GM18499 (cell line): Measurements from ENCODE around the gene CHRNA4.

ENCODE experiments used
- ATAC-seq: cut with Tn5 transposase; IDR thresholded peaks from one replicate; pipeline ENCODE4 v1.9.1; 2021; ENCODE audit warnings: moderate number of reproducible peaks; ENCODE audit not compliant: insufficient read depth, unreplicated experiment

The CHRNA4 gene

DNA sequence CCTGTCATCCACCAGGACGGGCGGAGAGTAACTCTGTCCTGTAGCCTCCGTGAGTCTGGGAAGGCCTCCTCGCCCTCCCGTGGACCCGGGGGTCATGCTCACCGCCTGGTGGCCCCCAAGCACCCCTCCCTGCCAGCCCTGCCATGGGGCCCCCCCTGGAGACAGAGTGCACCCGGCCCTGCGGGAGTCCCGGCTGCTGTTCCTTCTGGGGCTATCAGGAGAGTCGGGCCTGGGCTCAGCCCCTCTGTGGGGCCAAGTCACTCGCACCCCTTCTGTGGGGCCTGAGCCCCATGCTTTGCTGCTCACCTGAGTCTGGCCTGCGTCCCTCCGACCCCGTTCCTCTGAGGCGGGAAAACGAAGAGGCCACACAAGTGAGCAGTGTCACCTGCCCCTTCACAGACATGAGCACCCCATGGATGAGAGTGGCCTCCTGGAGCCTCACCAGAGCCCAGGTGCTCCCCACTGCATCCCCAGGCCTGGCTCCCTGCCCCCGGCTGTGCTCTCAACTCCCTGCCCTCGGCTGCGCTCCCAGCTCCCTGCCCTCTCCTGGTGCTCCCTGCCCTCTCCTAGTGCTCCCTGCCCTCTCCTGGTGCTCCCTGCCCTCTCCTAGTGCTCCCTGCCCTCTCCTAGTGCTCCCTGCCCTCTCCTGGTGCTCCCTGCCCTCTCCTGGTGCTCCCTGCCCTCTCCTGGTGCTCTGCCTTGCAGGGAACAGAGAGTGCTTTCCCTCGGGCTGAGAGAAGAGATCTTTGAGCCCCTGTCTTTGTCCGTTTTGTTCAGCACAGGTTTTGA lies 4.6 kb upstream of the CHRNA4 start:
- ATAC-seq, result no peak

DNA sequence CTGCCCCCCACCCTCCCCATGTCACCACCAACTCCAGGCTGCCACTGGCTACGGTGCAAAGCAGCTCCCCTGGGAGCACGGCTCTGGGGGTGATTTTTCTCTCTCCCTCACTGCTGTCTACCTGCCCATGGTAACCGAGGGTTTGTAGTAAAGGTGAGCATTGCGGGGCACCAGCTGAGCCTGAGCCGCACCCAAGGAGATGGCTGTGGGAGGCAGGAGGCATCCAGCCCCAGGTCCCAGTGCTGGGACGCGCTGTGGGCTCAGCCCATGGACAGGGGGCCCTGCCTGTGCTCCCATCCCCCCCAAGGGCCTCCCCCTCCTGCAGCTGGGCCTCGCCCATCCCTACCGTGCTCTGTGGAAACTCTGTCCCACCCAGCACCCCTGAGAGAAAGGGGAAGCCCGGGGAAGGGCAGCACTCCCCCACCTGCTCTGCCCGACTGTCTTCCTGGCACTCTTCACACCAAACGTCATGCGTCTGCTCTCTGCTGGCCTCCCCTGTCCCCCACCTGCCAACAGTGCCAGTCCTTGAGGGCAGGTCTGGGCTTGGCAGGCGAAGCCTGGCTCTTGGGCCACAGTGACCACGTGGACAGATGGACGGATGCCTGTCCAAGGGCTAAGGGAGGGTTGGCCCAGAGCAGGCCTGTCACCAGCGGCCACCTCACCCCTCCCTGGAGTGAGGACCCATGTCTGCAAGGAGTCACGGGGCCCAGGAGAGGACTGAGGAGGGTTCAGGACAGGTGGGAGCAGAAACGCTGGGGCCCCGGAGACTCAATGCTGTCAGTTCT lies 3.8 kb upstream of the CHRNA4 start:
- ATAC-seq, result no peak

DNA sequence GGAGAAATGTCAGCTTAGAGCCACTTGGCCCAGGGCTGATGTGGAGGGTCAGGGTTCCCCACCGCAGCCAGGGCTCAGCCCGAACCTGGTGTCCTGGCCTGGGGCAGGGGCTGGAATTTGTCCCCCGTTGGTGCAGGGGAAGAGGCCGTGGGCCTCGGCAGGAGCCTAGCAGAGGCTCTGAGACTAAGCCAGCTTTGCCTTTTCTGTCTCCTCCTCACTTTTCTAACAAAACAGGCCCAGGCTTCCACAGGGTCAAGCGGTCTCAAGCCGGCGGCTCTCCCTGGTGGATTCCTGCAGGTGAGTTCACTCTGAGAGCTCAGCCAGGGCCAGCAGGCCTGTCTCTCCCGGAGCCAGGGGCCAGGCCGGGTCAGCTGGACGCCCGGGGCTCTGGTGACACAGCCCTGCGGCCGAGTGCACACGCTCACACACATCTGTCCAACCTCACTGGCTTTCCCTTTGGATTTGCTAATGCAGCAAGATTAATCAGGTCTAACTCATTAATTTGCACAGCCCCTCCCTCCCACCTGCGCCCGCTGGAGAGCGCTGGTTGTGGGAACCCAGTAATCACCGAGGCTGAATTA lies 2.9 kb upstream of the CHRNA4 start:
- no peak for ATAC-seq

DNA sequence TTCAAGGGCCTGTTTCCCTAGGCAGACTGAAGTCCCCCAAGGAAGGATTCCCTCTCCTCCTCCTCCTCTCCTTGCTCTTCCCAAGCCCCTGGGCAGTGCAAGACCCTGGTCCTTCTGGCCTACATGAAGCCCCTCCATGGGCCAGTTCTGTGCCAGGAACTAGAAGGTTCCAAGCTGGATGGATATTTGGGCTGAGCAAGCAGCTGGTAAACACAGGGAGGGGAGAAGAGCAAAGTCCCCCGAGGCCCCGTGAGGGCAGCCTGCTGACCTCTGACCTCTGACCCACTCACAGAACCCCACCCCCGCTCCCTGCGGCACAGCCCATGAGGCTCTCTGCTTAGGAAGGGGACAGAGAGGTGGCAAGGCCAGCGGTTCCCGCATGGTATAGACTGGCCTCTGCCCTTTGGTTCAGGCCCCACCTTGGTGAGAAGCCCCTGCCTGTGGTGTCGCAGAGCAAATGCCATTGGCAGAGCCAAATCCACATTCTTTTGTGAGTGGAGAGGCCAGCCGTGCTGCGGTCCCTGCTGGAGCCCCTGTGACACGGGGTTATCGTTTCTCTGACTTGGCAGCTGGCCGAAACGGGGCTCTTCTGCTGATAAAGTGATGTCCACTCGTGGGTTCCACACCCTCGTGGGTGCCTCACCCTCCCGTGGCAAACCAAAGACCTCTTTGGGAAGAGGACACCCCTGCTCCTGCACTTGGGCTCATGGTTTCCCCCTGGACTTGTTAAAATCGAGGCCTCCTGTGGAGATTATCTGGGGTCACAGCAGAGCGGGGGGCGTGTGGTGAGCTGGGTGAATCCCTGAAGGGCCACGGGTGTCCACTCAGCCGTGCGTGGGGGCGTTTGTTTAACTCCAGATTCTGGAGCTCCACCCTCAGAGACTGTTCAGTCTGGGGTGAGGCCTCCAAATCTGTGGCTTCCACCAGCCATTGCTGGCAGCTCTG lies 2.1 kb upstream of the CHRNA4 start:
- ATAC-seq, result no peak

DNA sequence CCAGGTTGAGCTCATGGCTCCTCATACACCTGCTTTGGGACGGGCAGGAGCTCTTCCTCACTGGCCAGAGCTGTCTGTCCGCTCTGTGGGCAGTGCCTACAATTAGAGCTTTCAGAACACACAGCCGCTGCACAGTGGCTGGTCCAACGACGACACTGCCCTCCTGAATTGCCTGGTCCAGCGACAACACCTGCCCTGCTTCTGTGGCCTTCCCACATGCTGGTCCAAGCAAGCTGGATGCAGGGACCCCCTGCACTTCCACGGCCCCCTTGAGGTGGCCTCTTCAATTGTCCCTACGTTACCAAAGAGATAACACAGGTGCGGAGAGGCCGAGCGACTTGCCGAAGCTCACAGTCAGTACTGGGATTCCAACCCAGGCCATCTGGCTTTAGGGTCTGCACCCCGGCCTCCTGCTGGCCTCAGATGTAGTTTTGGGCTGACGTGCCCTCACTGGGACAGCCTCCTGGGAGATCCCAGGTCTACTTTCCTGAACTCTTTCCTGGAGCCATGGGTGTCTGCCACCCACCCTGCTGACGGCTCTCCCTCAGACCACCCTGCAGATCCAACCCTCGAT lies 1.4 kb upstream of the CHRNA4 start:
- no peak for ATAC-seq

DNA sequence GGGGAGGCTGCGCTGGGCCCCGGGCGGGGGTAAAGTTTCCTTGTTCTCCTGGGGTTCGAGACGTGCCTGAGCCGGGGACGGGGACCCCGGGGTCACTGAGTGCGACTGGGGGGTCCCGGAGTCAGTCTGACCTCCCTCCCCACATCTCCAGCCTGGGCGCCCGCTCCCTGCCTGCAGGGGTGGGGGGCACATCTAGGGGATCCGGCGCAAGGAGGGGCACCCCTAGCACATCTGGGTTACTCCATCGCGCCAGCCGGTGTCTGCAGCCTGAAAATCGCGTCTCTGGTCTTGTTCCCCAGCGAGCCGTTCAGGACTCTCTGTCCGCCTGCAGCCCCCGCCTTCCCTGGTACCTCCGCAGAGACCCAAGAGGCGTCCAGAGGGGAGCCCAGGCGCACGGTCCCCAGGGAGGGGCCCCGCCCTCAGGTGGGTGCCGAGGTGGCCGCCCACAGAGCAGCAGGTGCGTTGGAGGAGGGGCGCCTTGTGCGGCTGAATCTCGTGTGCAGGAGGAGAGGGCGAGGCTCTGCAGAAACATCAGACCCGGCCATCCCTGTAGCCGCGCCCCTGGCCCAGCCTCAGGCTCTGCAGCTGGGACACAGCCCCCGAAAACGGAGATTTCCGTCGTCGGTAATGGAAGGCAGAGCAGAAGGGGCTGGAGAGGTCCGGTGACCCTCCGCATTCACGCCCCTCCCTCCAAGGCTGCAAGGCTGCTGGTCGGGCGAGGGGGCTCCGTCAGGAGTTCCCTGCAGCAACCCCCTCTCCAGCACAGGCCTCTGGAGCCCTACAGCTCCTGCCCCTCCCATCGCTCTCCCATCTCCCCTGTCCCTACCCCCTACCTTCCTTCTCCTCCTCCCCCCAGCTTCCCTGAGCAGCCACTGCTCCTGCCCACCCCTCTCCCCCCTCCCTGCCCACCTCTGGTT lies 628 bp upstream of the CHRNA4 start:
- no peak for ATAC-seq

DNA sequence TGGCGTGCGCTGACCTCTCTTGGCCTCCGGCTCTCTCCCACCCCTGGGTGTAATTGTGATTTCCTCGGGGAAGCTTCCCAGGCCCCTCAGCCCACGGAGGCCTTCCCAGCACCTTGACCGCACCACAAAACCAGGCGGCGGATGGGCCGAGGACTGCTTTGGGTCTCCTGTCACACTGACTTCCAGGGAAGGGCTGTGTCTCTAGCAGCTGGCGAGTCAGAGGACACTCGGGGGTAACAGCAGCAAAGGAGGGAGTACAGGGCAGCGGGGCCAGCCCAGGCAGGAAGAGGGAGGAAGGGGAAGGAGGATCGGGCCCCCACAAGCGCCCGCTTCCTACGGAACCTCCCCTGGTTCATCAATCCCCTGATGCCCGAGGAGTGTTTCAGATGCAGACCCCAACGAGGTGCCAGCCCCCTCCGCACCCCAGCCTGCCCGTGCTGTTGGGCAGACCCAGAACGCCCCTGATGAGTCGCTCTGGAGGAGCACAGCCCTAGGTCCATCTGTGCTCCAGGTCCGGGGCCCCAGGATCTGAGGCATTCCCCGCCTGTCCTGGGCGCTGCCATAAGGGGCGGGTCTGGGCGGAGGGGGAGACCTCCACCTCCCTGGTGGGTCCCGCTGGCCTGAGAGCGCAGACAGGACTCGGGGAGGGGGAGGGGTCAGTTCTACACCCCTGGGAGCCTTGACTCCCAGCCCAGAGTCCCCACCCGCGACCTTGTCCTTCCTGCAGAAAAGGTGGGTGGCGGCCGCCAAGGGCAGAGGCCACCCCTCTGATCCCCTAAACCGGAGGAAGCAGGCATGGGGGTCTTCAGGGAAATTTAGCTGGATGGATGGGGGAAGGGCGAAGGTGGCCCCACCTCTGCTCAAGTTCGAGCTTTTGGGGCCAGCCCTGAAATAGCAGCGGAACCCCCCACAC lies 956 bp downstream of the CHRNA4 start:
- no peak for ATAC-seq

DNA sequence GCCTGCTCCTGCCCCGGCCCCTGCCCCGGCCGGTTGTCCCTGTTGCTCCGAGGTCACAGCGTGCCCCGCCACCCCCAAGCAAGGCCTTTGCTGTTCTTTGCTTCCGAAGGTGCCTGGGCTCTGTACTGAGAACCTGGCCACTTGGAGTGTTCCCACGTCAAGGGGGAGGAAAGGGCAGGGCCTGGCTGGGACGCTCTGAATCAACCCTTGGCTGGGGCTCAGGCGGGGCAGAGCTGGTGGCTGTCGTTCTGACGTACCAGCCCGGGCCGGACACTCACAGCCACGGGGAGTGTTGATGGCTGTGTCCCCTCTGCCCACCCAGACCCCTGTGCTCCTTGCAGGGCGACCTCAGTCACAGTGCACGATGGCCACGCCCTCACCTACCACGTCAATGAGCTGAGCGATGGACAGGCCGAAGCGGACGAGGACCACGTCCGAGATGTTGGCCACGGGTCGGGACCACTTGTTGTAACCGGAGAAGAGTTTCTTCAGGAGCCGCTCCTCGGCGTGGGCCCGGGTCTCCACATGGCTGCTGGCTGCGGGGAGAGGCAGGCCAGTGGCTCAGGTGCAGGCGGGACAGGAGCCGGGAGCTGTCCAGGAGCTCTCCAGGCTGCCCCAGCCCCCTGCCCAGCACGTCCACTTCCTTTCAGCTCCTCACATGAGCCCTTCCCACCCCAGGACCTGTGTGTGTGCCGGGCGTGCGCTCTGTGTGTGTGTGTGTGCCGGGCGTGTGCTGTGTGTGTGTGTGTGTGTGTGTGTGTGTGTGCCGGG lies 1.8 kb downstream of the CHRNA4 start:
- no peak for ATAC-seq

DNA sequence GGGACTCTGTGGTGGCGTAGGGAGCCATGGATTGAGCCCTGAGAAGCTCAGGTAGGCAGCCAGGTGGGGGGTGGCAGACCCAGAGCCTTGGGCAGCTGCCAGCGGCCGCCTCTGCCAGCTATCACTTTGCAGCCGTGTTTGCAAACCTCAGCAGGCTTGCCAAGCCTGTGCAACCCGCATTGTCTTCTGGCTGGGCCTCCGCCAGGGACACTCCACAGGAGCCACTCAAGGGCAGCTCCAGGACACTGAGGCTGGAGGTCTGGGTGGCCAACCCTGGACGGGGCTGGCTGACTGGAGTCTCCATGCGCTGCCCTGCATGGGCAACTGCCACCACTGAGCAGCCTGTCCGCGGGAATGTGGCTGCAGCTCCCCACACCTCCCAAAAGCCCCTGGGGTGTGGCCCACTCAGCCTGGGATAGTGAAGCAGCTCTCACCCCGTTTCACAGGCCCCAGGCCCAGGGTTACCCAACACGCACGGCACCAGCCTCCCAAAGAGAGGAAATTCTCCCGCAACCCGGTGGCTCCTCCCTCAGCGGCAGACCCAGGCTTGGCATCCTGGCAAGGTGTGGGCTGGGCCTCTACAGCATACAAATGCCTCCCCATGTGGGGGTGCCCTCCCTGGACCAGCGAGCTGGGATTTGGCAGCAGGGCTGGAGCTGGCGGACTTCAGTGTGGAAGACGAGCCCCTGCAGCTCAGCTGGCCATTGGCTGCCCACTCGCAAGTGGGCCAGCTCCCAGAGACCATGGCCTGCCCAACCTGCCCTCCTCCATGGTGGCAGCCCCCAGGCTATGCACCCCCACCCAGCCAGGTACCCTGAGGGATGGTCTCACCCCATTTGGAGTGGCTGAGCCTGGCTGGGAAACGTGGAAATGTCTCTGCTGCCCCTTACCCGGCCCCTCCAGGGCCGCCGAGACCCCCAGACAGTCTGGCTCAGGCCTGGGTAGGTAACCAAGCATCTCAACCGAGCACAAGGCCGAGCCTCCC lies 2.9 kb downstream of the CHRNA4 start:
- no peak for ATAC-seq

DNA sequence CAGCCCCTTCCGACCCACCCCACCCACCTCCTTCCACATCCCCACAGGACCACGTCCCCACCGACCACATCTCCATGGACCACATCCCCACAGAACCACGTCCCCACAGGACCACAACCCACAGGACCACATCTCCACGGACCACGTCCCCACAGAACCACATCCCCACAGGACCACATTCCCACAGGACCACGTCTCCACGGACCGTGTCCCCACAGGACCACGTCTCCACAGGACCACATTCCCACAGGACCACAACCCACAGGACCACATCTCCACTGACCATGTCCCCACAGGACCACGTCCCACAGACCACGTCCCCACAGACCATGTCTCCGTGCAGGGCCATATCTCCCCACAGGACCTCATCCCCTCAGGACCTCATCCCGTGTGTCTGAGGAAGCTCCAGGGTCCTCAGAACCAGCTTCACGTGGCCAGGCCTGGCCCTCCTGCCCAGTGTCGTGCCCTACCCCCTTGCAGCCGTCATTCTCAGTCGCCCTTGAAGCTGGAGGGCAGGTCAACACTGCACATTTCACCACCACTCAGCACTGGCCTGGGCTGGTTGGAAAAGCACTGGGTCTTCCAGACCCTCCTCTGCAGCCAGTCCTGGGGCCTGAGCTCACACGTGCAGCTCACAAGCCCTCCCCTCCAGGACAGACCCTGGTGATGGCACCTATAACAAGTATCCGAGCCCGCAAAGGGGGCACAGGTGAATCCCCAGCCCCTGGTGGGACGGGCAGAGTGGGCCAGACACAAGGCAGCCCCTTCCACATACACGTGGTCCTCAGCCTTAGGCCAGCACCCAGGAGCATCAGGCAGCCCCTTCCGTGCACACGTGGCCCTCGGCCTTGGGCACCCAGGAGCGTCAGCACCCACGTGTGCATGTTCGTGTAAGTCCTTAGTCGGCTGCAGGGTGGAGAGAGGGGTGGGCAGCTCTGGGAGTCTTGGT lies 3.9 kb downstream of the CHRNA4 start:
- no peak for ATAC-seq

DNA sequence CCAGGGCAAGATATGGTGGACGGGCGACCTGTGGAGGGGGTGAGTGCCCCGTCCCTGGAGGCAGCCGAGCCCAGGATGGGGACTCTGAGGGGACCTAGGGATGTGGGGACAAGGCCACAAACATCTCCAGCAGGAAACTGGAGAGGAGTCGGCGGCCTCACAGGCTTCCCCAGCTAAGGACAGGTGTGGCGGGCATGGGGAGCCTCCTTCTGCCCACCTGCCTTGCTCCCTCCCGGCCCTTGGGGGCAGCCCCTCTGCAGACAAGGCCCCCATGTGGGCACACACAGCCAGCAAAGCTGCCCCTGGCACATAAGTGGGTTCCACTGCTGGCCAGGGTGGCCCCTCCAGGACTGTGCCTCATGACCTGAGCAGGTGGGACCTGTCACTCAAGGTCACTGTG lies 4.6 kb downstream of the CHRNA4 start:
- ATAC-seq, result no peak

DNA sequence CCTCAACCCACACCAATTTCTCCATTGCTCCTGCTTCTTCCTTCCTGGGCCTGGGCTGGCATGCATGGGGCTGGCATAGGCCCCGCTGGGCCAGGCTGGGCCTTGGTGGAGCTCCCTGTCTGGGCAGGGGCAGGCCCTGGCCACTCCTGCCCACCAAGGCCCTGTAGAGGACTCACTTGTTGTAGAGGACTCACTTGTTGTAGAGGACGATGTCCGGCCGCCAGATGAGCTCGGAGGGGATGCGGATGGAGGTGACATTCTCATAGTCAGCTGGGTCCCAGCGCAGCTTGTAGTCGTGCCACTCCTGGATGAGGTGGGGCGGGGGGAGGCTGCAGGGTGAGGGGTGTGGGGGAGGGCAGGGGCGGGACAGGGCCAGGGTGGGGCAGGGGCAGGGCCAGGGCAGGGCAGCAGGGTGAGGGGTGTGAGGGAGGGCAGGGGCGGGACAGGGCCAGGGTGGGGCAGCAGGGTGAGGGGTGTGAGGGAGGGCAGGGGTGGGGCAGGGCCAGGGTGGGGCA lies 5.3 kb downstream of the CHRNA4 start:
- ATAC-seq, result no peak

DNA sequence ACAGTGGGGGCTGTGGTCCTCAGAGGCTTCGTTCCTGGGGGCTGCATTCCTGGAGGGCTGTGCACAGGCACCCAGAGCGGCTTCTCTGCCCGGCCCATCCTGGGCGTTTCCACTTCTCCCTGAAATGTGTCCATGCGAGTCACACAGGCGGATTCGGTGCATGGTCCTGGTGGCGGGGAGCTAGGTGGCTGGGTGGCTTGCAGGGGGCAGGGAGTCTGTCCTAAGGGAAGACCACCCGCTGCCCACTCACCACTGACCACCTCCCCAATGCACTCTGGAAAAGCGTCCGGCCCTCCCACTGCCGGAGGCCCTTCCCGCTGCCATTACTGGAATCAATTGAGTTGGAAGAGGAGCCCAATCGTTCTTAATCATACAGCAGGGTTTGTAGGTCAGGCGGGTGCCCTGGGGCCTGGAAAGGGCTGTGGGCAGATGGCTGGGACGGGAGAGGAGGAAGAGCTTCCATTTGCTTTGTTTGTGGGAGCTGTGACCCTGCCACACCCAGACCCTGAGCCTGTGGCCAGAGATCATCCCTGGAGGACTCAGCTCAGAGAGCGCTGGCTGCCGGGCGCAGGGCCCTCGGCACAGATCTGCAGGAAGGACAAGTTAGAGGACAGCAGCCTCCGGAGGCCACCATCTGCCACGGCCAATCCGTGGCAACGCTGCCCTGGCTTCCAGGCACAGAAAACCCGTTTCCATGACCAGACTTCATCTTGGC lies 6.4 kb downstream of the CHRNA4 start:
- no peak for ATAC-seq

DNA sequence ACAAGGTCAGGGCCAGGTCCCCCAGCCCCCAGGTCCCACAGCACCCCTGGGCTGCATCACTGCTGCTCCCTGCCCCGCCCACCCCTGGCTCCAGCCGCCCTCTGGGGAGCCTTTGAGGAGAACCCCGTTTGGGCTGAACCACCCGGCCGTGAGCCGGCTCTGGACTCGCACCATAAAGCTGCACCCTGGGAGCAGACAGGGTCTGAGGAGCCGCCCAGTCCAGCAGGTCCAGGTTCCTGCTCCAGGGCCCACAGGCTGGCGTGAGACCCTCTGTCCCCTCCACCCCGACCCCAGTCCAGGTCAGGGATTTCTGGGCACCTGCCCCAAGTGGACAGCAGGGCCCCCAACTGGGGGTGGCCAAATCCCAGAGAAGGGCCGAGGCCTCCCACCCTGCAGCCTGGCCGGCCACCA lies 8.3 kb downstream of the CHRNA4 start:
- no peak for ATAC-seq
